ENCODE results near the gene RPL18. TPM values are rescaled to one million over a fixed set of nuclear protein-coding genes. Genes with fewer than 3 reads are reported as not detected.
A peak's percentile ranks its signal among the peaks of the same experiment; 100 is the strongest.
"Not testable (repeated sequence)": the region's sequence is repeated elsewhere in the genome, so short reads cannot be mapped to it uniquely, and the experiment has no call there.

RPL18 gene
- total RNA-seq, 2 experiments from 2014 or later, result 1,413 to 1,465 TPM

DNA sequence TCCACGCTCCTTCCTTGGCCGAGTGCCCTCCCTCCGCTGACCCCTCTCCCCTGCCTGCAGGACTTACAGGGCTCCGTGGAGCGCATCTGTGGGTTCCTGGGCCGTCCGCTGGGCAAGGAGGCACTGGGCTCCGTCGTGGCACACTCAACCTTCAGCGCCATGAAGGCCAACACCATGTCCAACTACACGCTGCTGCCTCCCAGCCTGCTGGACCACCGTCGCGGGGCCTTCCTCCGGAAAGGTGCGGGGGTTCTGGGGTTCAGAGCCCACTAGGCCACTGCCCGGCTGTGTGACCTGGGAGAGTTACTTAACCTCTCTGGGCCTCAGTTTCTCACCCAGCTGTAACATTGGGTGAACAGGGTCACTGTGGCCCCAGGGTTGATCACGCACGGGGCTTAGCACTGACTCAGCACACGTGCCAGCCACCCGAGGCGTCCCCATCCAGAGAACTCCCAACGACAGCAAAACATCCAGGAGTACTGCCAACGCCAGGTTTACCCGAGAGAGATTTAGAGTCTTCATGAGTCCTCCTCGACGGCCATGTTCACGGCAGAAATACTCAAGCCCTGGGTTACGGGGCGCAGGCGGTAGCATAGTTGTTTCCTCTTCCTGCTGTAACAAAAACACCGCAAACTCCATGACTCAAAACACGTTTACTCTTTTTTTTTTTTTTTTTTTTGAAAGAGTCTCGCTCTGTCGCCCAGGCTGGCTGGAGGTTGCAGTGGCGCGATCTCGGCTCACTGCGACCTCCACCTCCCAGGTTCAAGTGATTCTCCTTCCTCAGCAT lies 22.1 kb downstream of the RPL18 start:
- Mint-ChIP-seq H3K27ac (peak overlapping the region; percentile 77), H3K27me3 (no peaks in the 10 kb centered on the region), H3K9me3 (ENCODE audit: low read depth) (no peaks in the 10 kb centered on the region), H3K36me3 (peaks cover 2% of the 10 kb centered on the region), H3K4me3 (peak overlapping the region; percentile 66), H3K4me1 (peaks cover 10% of the 10 kb centered on the region)
- DNase-seq (peak; percentile 71), ATAC-seq (peak; percentile 85)
- CTCF ChIA-PET, result interaction anchor here (1.0 to 1.6 kb wide), 2 partner anchors 12 to 13 kb away, joined by 4 to 5 read pairs; no protein-coding TSS in a partner anchor

DNA sequence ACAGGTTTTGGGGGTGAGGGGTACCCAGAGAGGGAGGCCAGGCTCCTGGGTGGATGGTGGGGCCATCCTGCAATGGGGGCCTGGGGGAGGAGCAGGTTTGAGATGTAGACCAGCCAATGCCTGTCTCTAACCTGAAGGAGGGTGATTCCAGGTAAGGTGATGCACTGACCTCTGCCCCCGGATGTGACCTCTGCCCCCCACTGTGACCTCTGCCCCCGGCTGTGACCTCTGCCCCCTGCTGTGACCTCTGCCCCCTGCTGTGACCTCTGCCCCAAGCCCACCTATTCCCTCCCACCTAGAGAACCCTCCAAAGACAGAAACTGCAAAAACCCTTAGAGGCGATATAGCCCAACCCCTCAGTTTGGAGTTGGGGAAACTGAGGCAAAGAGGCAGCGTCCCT lies 22.7 kb downstream of the RPL18 start:
- CTCF ChIA-PET, result interaction anchor here (1.6 kb wide), 1 partner anchor 12 kb away, joined by 5 read pairs; no protein-coding TSS in a partner anchor
- peak overlapping the region; percentile 66 for H3K4me3 Mint-ChIP-seq
- H3K4me1 Mint-ChIP-seq, result peaks cover 12% of the 10 kb centered on the region
- peaks cover 2% of the 10 kb centered on the region for H3K36me3 Mint-ChIP-seq
- H3K9me3 Mint-ChIP-seq (ENCODE audit: low read depth), result no peaks in the 10 kb centered on the region
- DNase-seq (no peak), ATAC-seq (no peak)
- H3K27me3 Mint-ChIP-seq, result no peaks in the 10 kb centered on the region
- peak overlapping the region; percentile 57 for H3K27ac Mint-ChIP-seq

DNA sequence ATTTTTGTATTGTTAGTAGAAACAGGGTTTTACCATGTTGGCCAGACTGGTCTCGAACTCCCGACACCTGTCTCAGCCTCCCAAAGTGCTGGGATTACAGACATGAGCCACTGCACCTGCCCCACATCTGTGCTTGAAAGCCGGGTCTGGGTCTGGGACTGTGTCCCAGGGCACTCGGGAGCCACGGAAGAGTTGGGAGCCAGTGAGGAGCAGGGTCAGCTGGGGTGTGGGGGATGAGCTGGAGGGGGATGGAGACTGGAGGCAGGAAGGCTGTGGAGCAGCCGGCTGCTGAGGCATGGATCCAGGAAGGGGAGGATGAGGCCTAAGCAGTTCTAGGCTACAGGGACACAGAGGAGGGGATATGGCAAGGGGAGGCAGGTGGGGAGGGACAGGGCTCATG lies 23.1 kb downstream of the RPL18 start:
- Mint-ChIP-seq H3K36me3 (peaks cover 2% of the 10 kb centered on the region), H3K27me3 (no peaks in the 10 kb centered on the region), H3K27ac (no peak overlapping the region), H3K4me1 (peaks cover 12% of the 10 kb centered on the region), H3K9me3 (ENCODE audit: low read depth) (no peaks in the 10 kb centered on the region), H3K4me3 (peak overlapping the region; percentile 66)
- ATAC-seq, result no peak
- CTCF ChIA-PET, result no interaction called here
- DNase-seq, result no peak

DNA sequence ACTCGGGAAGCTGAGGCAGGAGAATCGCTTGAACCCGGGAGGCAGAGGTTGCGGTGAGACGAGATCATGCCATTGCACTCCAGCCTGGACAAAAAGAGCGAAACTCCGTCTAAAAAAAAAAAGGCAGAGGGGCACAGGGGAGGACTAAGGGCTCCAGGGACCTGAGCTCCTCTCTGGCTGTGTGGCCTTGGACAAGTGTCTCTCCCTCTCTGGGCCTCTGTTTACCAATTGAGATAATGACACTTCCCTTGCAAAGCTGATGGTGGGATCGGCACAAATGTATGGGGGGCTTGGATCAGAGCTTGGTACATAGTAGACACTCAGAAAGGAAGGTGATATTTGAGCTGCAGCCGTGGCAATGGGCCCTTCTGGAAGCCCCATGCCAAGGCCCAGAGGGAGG lies 23.8 kb downstream of the RPL18 start:
- no peak overlapping the region for H3K27ac Mint-ChIP-seq
- H3K4me1 Mint-ChIP-seq, result peaks cover 12% of the 10 kb centered on the region
- peaks cover 2% of the 10 kb centered on the region for H3K36me3 Mint-ChIP-seq
- ATAC-seq, result no peak
- no peaks in the 10 kb centered on the region for H3K9me3 Mint-ChIP-seq (ENCODE audit: low read depth)
- H3K4me3 Mint-ChIP-seq, result peak overlapping the region; percentile 17
- H3K27me3 Mint-ChIP-seq, result no peaks in the 10 kb centered on the region
- DNase-seq, result no peak
- CTCF ChIA-PET, result interaction anchor here (0.6 to 2.9 kb wide), 4 partner anchors 11 to 204 kb away, joined by 3 to 13 read pairs (median 4); partner anchors contain the start of gene KDELR1

DNA sequence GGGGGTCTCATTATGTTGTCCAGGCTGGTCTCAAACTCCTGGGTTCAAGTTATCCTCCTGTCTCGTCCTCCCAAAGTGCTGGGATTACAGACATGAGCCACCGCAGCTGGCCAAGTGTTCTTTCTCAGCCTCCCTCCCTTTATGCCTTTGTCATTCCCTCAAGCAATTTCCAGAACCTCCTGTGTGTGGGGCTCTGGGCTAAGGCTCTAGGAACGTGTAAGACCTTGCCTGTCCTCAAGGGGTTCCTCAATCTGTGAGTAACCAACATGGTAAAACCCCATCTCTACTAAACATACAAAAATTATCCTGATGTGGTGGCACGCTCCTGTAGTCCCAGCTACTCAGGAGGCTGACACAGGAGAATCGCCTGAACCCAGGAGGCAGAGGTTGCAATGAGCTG lies 28.0 kb downstream of the RPL18 start:
- Mint-ChIP-seq H3K27ac (no peak overlapping the region), H3K27me3 (no peaks in the 10 kb centered on the region), H3K36me3 (peaks cover 2% of the 10 kb centered on the region), H3K4me3 (no peak overlapping the region), H3K4me1 (peaks cover 11% of the 10 kb centered on the region), H3K9me3 (ENCODE audit: low read depth) (no peaks in the 10 kb centered on the region)
- ATAC-seq, result no peak
- CTCF ChIA-PET, result interaction anchor here (1.9 to 11.2 kb wide), 3 partner anchors 77 to 101 kb away, joined by 6 to 221 read pairs (median 8); no protein-coding TSS in a partner anchor
- no peak for DNase-seq

DNA sequence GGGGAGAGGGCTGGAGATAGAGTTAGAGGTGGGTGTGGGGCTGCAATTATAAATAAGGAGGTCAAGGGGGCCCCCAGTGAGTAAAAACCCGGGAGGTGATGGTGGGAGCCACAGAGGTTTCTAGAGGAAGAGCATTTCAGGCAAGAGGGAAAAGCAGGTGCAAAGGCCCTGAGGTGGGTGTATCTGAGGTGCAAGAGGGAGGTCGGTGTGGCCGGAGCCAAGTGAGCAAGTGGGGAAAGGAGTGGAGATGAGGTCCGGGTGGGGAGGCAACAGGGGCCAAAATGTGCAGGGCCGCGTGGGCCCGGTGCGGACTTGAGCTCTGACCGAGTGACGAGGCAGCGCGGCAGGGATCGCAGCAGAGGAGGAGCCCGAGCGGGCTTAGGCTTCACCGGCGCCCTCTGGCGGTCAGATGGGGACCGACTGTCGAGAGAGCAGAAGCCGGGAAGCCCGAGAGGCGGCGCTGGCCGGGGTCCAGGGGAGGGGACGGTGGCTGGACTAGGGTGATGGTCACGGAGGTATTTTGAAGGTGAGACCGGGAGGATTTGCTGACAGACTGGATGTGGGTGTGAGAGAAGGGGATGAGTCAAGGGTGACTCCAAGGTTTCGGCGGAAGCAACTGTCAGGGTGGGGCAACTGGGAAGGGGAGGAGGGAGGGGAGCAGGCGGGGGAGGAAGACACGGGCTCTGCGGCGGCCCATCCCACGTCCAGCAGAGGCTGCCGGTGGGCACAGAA lies 30.1 kb downstream of the RPL18 start:
- H3K27ac Mint-ChIP-seq, result no peak overlapping the region

DNA sequence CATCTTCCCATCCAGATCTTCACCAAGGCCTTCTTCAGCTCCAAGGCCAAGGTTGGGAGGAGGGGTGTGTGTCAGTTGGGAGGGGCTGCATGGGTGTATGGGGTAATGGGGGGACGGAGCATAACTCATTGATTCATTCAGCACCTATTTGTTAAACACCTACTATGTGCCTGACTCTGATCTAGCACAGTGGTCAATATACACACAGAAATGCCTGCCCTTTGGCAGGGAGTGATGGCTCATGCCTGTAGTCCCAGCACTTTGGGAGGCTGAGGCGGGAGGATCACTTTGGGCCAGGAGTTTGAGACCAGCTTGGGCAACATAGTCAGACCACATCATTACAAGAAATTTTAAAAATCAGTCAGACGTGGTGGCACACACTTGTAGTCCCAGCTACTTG lies 31.6 kb downstream of the RPL18 start:
- DNase-seq, result no peak
- ATAC-seq, result no peak
- no peak overlapping the region for H3K4me3 Mint-ChIP-seq
- H3K4me1 Mint-ChIP-seq, result peaks cover 15% of the 10 kb centered on the region
- CTCF ChIA-PET, result interaction anchor here (0.6 to 11.2 kb wide), 9 partner anchors 64 to 321 kb away, joined by 3 to 221 read pairs (median 4); no protein-coding TSS in a partner anchor
- H3K9me3 Mint-ChIP-seq (ENCODE audit: low read depth), result no peaks in the 10 kb centered on the region
- no peak overlapping the region for H3K27ac Mint-ChIP-seq
- peaks cover 3% of the 10 kb centered on the region for H3K27me3 Mint-ChIP-seq
- peaks cover 4% of the 10 kb centered on the region for H3K36me3 Mint-ChIP-seq

More for the DNA sequence above, 30.1 kb downstream of the RPL18 start:
- Mint-ChIP-seq H3K4me1 (peaks cover 15% of the 10 kb centered on the region), H3K27me3 (peaks cover 3% of the 10 kb centered on the region), H3K36me3 (peaks cover 4% of the 10 kb centered on the region), H3K4me3 (peak overlapping the region; percentile 36), H3K9me3 (ENCODE audit: low read depth) (no peaks in the 10 kb centered on the region)
- DNase-seq (peak; percentile 90), ATAC-seq (peak; percentile 96)
- CTCF ChIA-PET, result interaction anchor here (0.6 to 11.2 kb wide), 28 partner anchors 12 to 391 kb away, joined by 3 to 221 read pairs (median 4); partner anchors contain the start of genes KDELR1, SYNGR4 and TMEM143

DNA sequence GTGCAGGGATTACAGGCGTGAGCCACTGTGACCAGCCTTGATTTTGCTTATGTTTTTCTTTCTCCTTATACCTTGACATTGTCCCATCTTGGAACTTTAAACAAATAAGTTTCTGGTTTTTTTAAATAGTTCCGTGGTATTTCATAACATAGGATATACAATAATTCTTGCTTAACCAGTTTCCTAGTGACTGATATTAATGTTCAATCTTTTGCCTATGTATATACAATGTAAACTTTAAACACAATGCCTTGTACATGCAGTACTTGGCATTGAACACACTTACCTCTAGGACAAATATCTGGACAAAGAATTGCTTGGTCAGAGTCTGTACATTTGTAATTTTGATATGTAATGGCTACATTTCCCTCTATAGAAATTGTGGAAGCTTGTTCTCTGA lies 36.8 kb downstream of the RPL18 start:
- Mint-ChIP-seq H3K4me1 (peaks cover 6% of the 10 kb centered on the region), H3K9me3 (ENCODE audit: low read depth) (no peaks in the 10 kb centered on the region), H3K36me3 (peaks cover 5% of the 10 kb centered on the region), H3K4me3 (no peak overlapping the region), H3K27me3 (peaks cover 3% of the 10 kb centered on the region), H3K27ac (no peak overlapping the region)
- DNase-seq (no peak), ATAC-seq (no peak)
- CTCF ChIA-PET, result interaction anchor here (6.3 to 11.2 kb wide), 2 partner anchors 76 to 93 kb away, joined by 72 to 221 read pairs; no protein-coding TSS in a partner anchor

DNA sequence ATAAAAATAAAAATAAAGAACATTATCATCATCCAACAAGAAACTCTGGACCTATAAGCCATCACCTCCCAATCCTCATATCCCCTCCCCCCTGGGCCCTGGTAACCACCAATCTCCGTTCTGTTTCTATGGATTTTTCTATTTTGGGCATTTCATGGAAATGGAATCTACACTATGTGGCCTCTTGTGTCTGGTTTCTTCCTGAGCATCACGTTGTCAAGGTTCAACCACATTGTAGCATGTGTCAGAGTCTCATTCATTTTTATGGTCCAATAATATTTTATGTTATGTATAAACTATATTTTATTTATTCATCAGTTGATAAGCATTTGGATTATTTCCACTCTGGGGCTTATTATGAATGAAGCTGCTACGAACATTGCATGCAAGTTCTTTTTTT lies 40.1 kb downstream of the RPL18 start:
- H3K9me3 Mint-ChIP-seq (ENCODE audit: low read depth), result no peaks in the 10 kb centered on the region
- no peak overlapping the region for H3K27ac Mint-ChIP-seq
- DNase-seq (no peak), ATAC-seq (no peak)
- no peak overlapping the region for H3K4me3 Mint-ChIP-seq
- H3K27me3 Mint-ChIP-seq, result no peaks in the 10 kb centered on the region
- CTCF ChIA-PET, result interaction anchor here (1.2 kb wide), 2 partner anchors 73 kb away, joined by 3 to 6 read pairs; no protein-coding TSS in a partner anchor
- H3K4me1 Mint-ChIP-seq, result no peaks in the 10 kb centered on the region
- peaks cover 2% of the 10 kb centered on the region for H3K36me3 Mint-ChIP-seq

DNA sequence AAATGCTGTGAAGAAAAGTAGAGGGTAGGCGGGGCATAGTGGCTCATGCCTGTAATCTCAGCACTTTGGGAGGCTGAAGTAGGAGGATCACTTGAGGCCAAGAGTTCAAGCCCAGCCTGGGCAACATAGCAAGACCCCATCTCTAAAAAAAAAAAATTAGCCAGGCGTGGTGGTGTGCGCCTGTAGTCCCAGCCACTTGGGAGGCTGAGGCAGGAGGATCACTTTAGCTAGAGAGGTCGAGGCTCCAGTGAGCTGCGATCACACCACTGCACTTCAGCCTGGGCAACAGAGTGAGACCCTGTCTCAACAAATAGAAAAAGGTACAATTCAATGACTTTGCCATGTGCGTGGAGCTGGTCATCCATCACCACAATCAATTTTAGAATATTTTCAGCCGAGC lies 41.1 kb downstream of the RPL18 start:
- CTCF ChIA-PET, result interaction anchor here (0.6 to 1.2 kb wide), 2 partner anchors 72 to 116 kb away, joined by 3 to 6 read pairs; no protein-coding TSS in a partner anchor
- not testable (repeated sequence) for H3K27me3 Mint-ChIP-seq; H3K9me3 Mint-ChIP-seq (ENCODE audit: low read depth); H3K27ac Mint-ChIP-seq; H3K4me1 Mint-ChIP-seq; H3K36me3 Mint-ChIP-seq; ATAC-seq; H3K4me3 Mint-ChIP-seq; DNase-seq

DNA sequence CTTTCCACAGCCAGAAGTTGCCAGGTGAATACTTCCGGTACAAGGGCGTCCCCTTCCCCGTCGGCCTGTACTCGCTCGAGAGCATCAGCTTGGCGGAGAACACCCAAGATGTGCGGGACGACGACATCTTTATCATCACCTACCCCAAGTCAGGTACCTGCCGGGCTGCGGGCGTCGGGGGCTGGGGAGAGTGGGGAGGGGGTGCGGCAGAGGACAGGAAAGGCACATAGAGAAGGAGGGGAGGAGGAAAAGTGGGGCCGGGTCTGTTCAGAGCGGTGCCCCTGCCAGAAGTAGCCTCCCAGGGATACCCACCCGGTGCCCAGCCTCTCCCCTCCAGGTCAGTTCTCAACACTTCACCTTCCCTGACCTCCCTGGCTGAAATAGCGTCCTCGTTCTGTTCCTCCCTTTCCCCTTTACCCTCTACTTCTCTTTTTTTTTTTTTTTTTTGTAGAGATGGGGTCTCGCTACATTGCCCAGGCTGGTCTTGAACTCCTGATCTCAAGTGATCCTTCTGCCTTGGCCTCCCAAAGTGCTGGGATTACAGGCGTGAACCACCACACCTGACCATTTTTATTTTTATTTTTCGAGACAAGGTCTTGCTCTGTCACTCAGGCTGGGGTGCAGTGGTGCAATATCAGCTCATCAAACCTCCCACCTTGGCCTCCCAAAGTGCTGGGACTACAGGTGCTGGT lies 42.9 kb downstream of the RPL18 start:
- no peaks in the 10 kb centered on the region for H3K27me3 Mint-ChIP-seq
- H3K4me1 Mint-ChIP-seq, result no peaks in the 10 kb centered on the region
- peaks cover 2% of the 10 kb centered on the region for H3K36me3 Mint-ChIP-seq
- no peaks in the 10 kb centered on the region for H3K9me3 Mint-ChIP-seq (ENCODE audit: low read depth)
- H3K27ac Mint-ChIP-seq, result no peak overlapping the region
- DNase-seq, result no peak
- H3K4me3 Mint-ChIP-seq, result no peak overlapping the region
- CTCF ChIA-PET, result interaction anchor here (0.8 to 1.2 kb wide), 2 partner anchors 13 to 70 kb away, joined by 3 to 5 read pairs; no protein-coding TSS in a partner anchor
- ATAC-seq, result no peak

DNA sequence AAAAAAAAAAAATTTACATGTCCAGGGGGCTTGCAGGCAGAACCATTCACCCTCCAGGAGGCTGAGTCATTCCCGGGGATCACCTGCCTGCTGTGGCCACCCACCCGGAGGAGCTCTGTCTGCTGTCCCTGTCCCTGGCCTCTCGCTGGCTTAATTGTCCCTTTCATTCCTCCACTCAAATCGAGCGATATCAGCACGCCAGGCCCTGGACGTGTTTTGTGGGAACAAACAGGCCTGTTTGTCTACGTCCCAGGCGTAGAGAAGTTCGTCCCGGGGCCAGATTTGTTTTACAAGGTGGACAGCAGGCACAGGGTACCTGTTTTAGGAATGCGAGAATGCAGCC lies 45.8 kb downstream of the RPL18 start:
- no peak overlapping the region for H3K4me3 Mint-ChIP-seq
- no peak for ATAC-seq
- no peak overlapping the region for H3K27ac Mint-ChIP-seq
- no peaks in the 10 kb centered on the region for H3K4me1 Mint-ChIP-seq
- CTCF ChIA-PET, result interaction anchor here (1.0 to 1.1 kb wide), 2 partner anchors 36 to 67 kb away, joined by 3 read pairs; no protein-coding TSS in a partner anchor
- no peak for DNase-seq
- no peaks in the 10 kb centered on the region for H3K36me3 Mint-ChIP-seq
- H3K9me3 Mint-ChIP-seq (ENCODE audit: low read depth), result no peaks in the 10 kb centered on the region
- H3K27me3 Mint-ChIP-seq, result peaks cover 4% of the 10 kb centered on the region
